IPS-15b (cell line): ENCODE data around the gene DOK1.

Experiments
- H3K27me3 ChIP-seq: one replicate; pipeline ENCODE4 v1.6.1; 2013; ENCODE audit warnings: low read length; ENCODE audit not compliant: control insufficient read depth, insufficient read depth
- H3K36me3 ChIP-seq: one replicate; pipeline ENCODE4 v1.6.1; 2013; ENCODE audit warnings: low read length; ENCODE audit not compliant: control insufficient read depth, insufficient read depth
- H3K4me1 ChIP-seq: one replicate; pipeline ENCODE4 v1.6.1; 2013; ENCODE audit warnings: mild to moderate bottlenecking, low read length; ENCODE audit not compliant: control insufficient read depth, insufficient read depth
- H3K4me3 ChIP-seq: one replicate; pipeline ENCODE4 v1.5.1; 2013; ENCODE audit warnings: low read depth, low read length
- H3K9ac ChIP-seq: one replicate; pipeline ENCODE4 v1.6.1; 2013; ENCODE audit warnings: low read depth, mild to moderate bottlenecking, low read length
- H3K9me3 ChIP-seq: one replicate; pipeline ENCODE4 v1.6.1; 2013; ENCODE audit warnings: mild to moderate bottlenecking, low read length; ENCODE audit not compliant: control insufficient read depth, insufficient read depth

DOK1 gene

GRCh38 chr2:74553892-74554819 is at the start of gene DOK1, which contains the start of gene LOXL3:
Gene DOK1 (plus strand): TSS chr2:74554720. CDS start chr2:74554755, 35 bp downstream.
Gene LOXL3 (minus strand): TSS chr2:74553942. CDS start chr2:74552634, 1,308 bp downstream.
- H3K9me3 ChIP-seq: no peaks in the 10 kb centered on the region
- H3K4me3 ChIP-seq: peak within 1 kb of the TSS; percentile 96
- H3K9ac ChIP-seq: peak within 1 kb of the TSS; percentile 60
- peaks cover 9% of the 10 kb centered on the region for H3K4me1 ChIP-seq
- peaks cover 84% of the 10 kb centered on the region for H3K27me3 ChIP-seq
- peaks cover 2% of the 10 kb centered on the region for H3K36me3 ChIP-seq

GRCh38 chr2:74505448-74506246 is 48.9 kb upstream of the DOK1 start:
- peaks cover 4% of the 10 kb centered on the region for H3K36me3 ChIP-seq
- H3K9ac ChIP-seq: no peak overlapping the region
- H3K4me3 ChIP-seq: no peak overlapping the region
- peaks cover 83% of the 10 kb centered on the region for H3K27me3 ChIP-seq
- no peaks in the 10 kb centered on the region for H3K9me3 ChIP-seq
- peaks cover 3% of the 10 kb centered on the region for H3K4me1 ChIP-seq

- Histone ChIP-seq H3K27me3 (peaks cover 83% of the 10 kb centered on the region), H3K4me3 (peak within 1 kb of the TSS; percentile 93), H3K36me3 (peaks cover 4% of the 10 kb centered on the region), H3K9ac (peak within 1 kb of the TSS; percentile 84), H3K9me3 (no peaks in the 10 kb centered on the region), H3K4me1 (peaks cover 3% of the 10 kb centered on the region)
Measured at GRCh38 chr2:74507145-74507925, 47.2 kb upstream of the DOK1 start, which contains the start of gene PCGF1. Gene PCGF1 (minus strand): TSS chr2:74507695. CDS start chr2:74507668, 27 bp downstream.

- Histone ChIP-seq H3K4me3 (peak overlapping the region; percentile 93), H3K9ac (peak overlapping the region; percentile 81), H3K36me3 (peaks cover 4% of the 10 kb centered on the region), H3K4me1 (peaks cover 3% of the 10 kb centered on the region), H3K27me3 (peaks cover 83% of the 10 kb centered on the region), H3K9me3 (no peaks in the 10 kb centered on the region)
Measured at GRCh38 chr2:74507926-74508520, 46.5 kb upstream of the DOK1 start.

GRCh38 chr2:74510272-74510671 is 44.2 kb upstream of the DOK1 start:
- H3K9me3 ChIP-seq: no peaks in the 10 kb centered on the region
- H3K9ac ChIP-seq: no peak overlapping the region
- H3K4me3 ChIP-seq: no peak overlapping the region
- H3K27me3 ChIP-seq: peaks cover 82% of the 10 kb centered on the region
- H3K36me3 ChIP-seq: peaks cover 3% of the 10 kb centered on the region
- peaks cover 3% of the 10 kb centered on the region for H3K4me1 ChIP-seq

GRCh38 chr2:74511104-74511989 is 43.2 kb upstream of the DOK1 start:
- H3K9me3 ChIP-seq: no peaks in the 10 kb centered on the region
- H3K9ac ChIP-seq: no peak overlapping the region
- H3K27me3 ChIP-seq: peaks cover 85% of the 10 kb centered on the region
- H3K4me3 ChIP-seq: no peak overlapping the region
- peaks cover 3% of the 10 kb centered on the region for H3K4me1 ChIP-seq
- no peaks in the 10 kb centered on the region for H3K36me3 ChIP-seq

- Histone ChIP-seq H3K4me1 (no peaks in the 10 kb centered on the region), H3K27me3 (peaks cover 98% of the 10 kb centered on the region), H3K9ac (no peak overlapping the region), H3K4me3 (peak overlapping the region; percentile 52), H3K9me3 (peaks cover 6% of the 10 kb centered on the region), H3K36me3 (no peaks in the 10 kb centered on the region)
Measured at GRCh38 chr2:74512744-74513604, 41.5 kb upstream of the DOK1 start.

- H3K4me3 ChIP-seq: peak overlapping the region; percentile 52
- peaks cover 99% of the 10 kb centered on the region for H3K27me3 ChIP-seq
- H3K9ac ChIP-seq: no peak overlapping the region
Measured at GRCh38 chr2:74513605-74514367, 40.7 kb upstream of the DOK1 start.

More at GRCh38 chr2:74513605-74514367, 40.7 kb upstream of the DOK1 start:
- no peaks in the 10 kb centered on the region for H3K4me1 ChIP-seq
- H3K36me3 ChIP-seq: no peaks in the 10 kb centered on the region
- peaks cover 6% of the 10 kb centered on the region for H3K9me3 ChIP-seq
